ENCODE measurements around the gene BANF2. TPM values are rescaled to one million over a fixed set of nuclear protein-coding genes. Genes with fewer than 3 reads are reported as not detected.

Gene BANF2
- total RNA-seq, 2 experiments from 2014 or later = not detected

- DNase-seq = no peak
- peaks cover 6% of the 10 kb centered on the region for H3K27me3 Mint-ChIP-seq
- H3K9me3 Mint-ChIP-seq = no peaks in the 10 kb centered on the region
- ChIA-PET CTCF (no interaction called here), POLR2A (interaction anchor here (1.0 kb wide), 1 partner anchor 8 kb away, joined by 3 read pairs; no protein-coding TSS in a partner anchor)
- H3K27ac Mint-ChIP-seq = no peak overlapping the region
- H3K4me3 Mint-ChIP-seq = no peak overlapping the region
- H3K36me3 Mint-ChIP-seq (ENCODE audit: low read depth) = no peaks in the 10 kb centered on the region
- H3K4me1 Mint-ChIP-seq = no peaks in the 10 kb centered on the region
These were observed 9.9 kb downstream of the BANF2 start for GRCh38 chr20:17709361-17710293.

DNA sequence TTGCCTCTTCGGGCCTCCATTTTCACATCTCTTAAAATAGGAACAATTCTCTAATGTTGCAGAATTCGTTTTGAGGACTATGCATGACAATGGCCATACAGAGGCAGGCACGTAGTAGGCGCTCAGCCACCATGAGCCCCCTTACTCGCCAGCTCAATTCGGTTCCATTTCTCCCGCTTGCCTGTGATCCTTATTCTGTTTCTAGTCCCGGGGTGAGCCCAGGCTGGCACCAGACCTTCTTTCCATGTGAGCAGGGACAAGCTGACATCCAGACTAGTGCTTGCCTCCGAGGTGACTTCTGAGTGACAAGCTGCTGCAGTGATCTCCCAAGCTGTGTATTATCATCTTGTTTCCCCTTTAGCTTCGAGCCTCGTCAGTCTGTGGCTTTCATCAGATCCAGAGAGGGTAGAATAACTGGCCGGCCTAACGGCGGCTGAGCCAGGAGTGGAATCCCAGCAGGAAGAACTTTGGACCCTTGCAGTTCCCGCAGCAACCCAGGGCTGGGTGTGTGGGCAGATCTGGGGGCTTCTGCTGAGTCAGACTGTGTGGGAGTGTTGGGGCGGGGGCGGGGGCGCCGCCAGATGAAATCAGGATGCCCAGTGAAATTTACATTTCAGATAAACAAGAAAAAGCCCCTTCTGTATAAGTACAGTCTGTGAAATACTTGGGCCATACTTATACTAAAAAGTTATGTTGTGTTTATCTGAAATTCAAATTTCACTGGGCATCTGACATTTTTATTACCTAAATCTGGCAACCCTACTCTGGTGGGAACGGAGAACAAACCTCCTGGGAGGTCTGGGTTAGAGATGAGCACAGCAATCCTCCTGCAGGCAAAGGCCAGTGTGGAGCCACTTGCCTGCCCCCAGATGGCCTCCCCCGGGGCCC lies 10.9 kb downstream of the BANF2 start:
- H3K4me1 Mint-ChIP-seq = no peaks in the 10 kb centered on the region
- CTCF ChIA-PET = no interaction called here
- no peaks in the 10 kb centered on the region for H3K36me3 Mint-ChIP-seq (ENCODE audit: low read depth)
- no peaks in the 10 kb centered on the region for H3K9me3 Mint-ChIP-seq
- no peak overlapping the region for H3K4me3 Mint-ChIP-seq
- no peak overlapping the region for H3K27ac Mint-ChIP-seq
- peaks cover 6% of the 10 kb centered on the region for H3K27me3 Mint-ChIP-seq
- POLR2A ChIA-PET = interaction anchor here (1.0 kb wide), 1 partner anchor 9 kb away, joined by 3 read pairs; no protein-coding TSS in a partner anchor
- DNase-seq = no peak

GRCh38 chr20:17711267-17711627 lies 11.5 kb downstream of the BANF2 start:
- Mint-ChIP-seq H3K27me3 (peaks cover 4% of the 10 kb centered on the region), H3K27ac (no peak overlapping the region), H3K9me3 (no peaks in the 10 kb centered on the region), H3K36me3 (ENCODE audit: low read depth) (no peaks in the 10 kb centered on the region), H3K4me1 (no peaks in the 10 kb centered on the region), H3K4me3 (no peak overlapping the region)
- no peak for DNase-seq
- ChIA-PET POLR2A (no interaction called here), CTCF (no interaction called here)

GRCh38 chr20:17712201-17712600 lies 12.4 kb downstream of the BANF2 start:
- H3K27me3 Mint-ChIP-seq = peaks cover 4% of the 10 kb centered on the region
- no peaks in the 10 kb centered on the region for H3K36me3 Mint-ChIP-seq (ENCODE audit: low read depth)
- no peak overlapping the region for H3K4me3 Mint-ChIP-seq
- ChIA-PET CTCF (no interaction called here), POLR2A (no interaction called here)
- H3K27ac Mint-ChIP-seq = no peak overlapping the region
- no peaks in the 10 kb centered on the region for H3K9me3 Mint-ChIP-seq
- H3K4me1 Mint-ChIP-seq = no peaks in the 10 kb centered on the region
- DNase-seq = no peak

GRCh38 chr20:17712708-17713107 lies 12.9 kb downstream of the BANF2 start:
- Mint-ChIP-seq H3K27ac (no peak overlapping the region), H3K36me3 (ENCODE audit: low read depth) (no peaks in the 10 kb centered on the region), H3K4me3 (no peak overlapping the region), H3K9me3 (no peaks in the 10 kb centered on the region), H3K4me1 (no peaks in the 10 kb centered on the region), H3K27me3 (peaks cover 4% of the 10 kb centered on the region)
- DNase-seq = no peak
- CTCF ChIA-PET = no interaction called here
- POLR2A ChIA-PET = no interaction called here

DNA sequence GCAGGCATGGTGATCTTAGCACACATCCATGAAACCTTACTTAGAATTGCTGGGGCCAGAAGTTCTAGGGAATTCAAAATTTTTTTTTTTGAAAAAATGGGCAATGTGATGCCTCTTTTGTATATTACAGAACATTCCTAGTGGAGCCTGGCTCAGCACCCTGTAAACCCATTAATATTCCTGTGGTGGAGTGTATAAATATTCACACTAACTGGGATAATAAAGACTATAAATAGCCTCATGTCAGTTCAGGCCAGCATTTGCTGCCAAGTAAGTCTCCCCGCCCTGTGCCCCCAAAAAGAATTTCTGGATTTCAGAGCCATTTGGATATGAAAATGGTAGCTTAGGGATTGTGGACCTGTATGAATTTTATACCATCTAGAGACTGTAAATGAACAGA lies 14.8 kb downstream of the BANF2 start:
- no peak for DNase-seq
- Mint-ChIP-seq H3K4me1 (no peaks in the 10 kb centered on the region), H3K4me3 (no peak overlapping the region), H3K27me3 (peaks cover 9% of the 10 kb centered on the region), H3K27ac (no peak overlapping the region), H3K36me3 (ENCODE audit: low read depth) (no peaks in the 10 kb centered on the region), H3K9me3 (no peaks in the 10 kb centered on the region)
- POLR2A ChIA-PET = no interaction called here
- CTCF ChIA-PET = no interaction called here

DNA sequence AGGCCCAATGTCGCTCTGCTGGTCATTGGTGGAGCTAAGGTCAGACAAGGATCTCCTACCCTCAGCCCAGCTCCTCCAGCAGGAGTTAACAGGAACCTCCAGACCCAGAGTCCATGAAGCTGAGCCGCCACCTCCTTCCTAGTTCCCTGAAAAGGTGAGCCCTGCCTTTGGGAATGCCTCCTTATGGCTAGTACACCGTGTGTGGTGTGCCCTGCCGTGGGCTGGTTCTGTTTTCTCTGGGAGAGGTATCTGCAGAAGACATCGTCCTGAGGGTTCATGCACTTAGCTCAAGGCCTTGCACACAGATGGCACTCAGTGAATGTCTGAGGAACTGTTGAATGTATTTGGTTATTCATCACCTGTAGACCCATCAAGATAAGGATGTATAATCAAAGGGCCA lies 15.3 kb downstream of the BANF2 start:
- Mint-ChIP-seq H3K4me1 (no peaks in the 10 kb centered on the region), H3K4me3 (no peak overlapping the region), H3K27ac (no peak overlapping the region), H3K9me3 (no peaks in the 10 kb centered on the region), H3K36me3 (ENCODE audit: low read depth) (no peaks in the 10 kb centered on the region), H3K27me3 (peaks cover 9% of the 10 kb centered on the region)
- POLR2A ChIA-PET = no interaction called here
- CTCF ChIA-PET = no interaction called here
- DNase-seq = no peak

DNA sequence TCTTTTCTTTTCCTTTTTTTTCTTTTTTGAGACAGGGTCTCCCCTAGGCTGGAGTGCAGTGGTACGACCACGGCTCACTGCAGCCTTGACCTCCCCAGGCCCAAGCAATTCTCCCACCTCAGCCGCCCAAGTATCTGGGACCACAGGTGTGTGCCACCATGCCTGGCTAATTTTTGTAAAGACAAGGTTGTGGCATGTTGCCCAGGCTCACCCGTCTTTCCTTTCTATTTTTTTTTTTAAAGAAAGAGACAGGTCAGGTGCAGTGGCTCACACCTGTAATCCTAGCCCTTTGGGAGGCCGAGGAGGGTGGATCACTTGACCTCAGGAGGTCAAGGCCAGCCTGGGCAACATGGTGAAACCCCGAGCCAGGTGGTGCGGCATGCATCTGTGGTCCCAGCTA lies 16.6 kb downstream of the BANF2 start:
- CTCF ChIA-PET = no interaction called here
- H3K4me1 Mint-ChIP-seq = no peaks in the 10 kb centered on the region
- POLR2A ChIA-PET = no interaction called here
- no peak for DNase-seq
- H3K9me3 Mint-ChIP-seq = no peaks in the 10 kb centered on the region
- no peak overlapping the region for H3K27ac Mint-ChIP-seq
- H3K27me3 Mint-ChIP-seq = peaks cover 9% of the 10 kb centered on the region
- H3K4me3 Mint-ChIP-seq = no peak overlapping the region
- no peaks in the 10 kb centered on the region for H3K36me3 Mint-ChIP-seq (ENCODE audit: low read depth)

- H3K36me3 Mint-ChIP-seq (ENCODE audit: low read depth) = no peaks in the 10 kb centered on the region
- H3K4me3 Mint-ChIP-seq = no peak overlapping the region
- ChIA-PET POLR2A (no interaction called here), CTCF (no interaction called here)
- DNase-seq = no peak
- H3K9me3 Mint-ChIP-seq = no peaks in the 10 kb centered on the region
- H3K27ac Mint-ChIP-seq = no peak overlapping the region
- peaks cover 7% of the 10 kb centered on the region for H3K27me3 Mint-ChIP-seq
- no peaks in the 10 kb centered on the region for H3K4me1 Mint-ChIP-seq
These were observed 21.0 kb downstream of the BANF2 start for GRCh38 chr20:17720755-17721154.

DNA sequence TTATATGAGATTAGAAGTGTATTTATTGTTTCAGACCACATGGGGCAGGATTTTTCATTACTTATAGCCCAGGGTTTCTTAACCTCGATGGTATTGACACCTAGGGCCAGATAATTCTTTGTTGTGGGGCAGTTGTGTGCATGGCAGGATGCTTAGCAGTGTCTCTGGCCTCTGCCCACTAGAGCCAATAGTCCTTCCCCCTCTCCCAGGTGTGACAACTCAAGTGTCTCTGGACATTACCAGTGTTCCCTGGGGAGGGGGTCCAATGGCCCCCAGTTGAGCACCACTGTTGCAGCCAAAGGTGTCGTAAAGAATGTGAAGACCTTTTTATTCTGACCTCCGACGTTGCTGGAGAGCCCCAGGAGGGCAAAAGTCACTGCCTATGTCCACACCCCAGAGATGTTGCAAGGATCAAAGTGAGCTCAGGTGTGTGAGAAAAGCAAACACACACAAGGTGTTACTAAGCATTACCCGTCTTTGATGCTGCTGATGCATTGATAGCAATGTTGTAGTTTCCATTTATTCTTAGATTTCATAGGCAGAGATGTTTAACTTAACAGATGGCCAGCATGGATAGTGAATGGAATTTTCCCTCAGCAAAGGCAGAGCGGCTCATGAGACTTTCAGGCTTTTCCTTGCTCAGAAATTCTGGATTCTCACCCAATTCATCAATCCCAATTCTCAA lies 22.2 kb downstream of the BANF2 start:
- no peaks in the 10 kb centered on the region for H3K4me1 Mint-ChIP-seq
- H3K9me3 Mint-ChIP-seq = no peaks in the 10 kb centered on the region
- peaks cover 7% of the 10 kb centered on the region for H3K27me3 Mint-ChIP-seq
- ChIA-PET CTCF (no interaction called here), POLR2A (no interaction called here)
- H3K27ac Mint-ChIP-seq = no peak overlapping the region
- DNase-seq = no peak
- no peak overlapping the region for H3K4me3 Mint-ChIP-seq
- H3K36me3 Mint-ChIP-seq (ENCODE audit: low read depth) = no peaks in the 10 kb centered on the region

DNA sequence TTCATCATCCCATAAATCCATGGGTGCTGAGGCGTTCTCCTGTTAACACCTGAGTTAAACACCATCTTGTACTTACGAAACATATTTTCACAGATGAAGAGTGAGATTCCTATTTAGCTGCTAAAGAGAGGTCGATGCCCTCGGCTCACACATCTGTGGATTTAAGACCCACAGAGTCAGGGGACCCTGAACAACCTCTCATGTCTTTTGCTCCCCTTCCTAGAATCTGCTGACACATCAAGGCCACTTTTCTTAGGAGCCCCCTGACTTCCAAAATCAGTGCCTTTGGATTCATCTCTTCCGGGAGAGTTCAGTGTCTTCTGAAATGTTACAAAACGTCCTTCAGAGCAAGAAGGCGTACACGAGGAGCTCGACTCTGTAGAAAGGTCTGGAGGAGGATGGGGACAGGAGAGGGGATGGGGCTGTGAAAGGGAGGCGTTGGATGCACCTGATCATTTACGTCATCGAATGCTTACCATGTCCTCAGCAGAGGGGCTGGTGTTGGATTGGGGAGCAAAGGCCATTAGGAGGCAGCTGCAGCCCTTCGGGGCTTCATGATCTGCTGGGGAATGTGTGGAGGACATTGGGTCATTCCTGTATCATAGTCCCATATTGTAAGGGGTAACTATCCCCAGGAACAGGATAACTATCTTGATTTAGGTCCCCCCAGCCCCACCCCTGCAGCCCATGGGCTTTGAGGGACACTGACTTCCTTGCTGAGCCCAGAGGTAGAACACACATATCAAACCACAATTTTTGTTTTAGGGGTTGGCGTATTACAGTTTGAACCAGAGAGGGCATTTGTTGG lies 22.9 kb downstream of the BANF2 start:
- H3K9me3 Mint-ChIP-seq = no peaks in the 10 kb centered on the region
- no peak overlapping the region for H3K4me3 Mint-ChIP-seq
- ChIA-PET CTCF (interaction anchor here (1.4 kb wide), 1 partner anchor 175 kb away, joined by 3 read pairs; no protein-coding TSS in a partner anchor), POLR2A (no interaction called here)
- no peaks in the 10 kb centered on the region for H3K4me1 Mint-ChIP-seq
- no peak for DNase-seq
- no peak overlapping the region for H3K27ac Mint-ChIP-seq
- H3K27me3 Mint-ChIP-seq = peaks cover 7% of the 10 kb centered on the region
- H3K36me3 Mint-ChIP-seq (ENCODE audit: low read depth) = no peaks in the 10 kb centered on the region

- H3K27ac Mint-ChIP-seq = no peak overlapping the region
- POLR2A ChIA-PET = no interaction called here
- H3K4me1 Mint-ChIP-seq = no peaks in the 10 kb centered on the region
- no peak overlapping the region for H3K4me3 Mint-ChIP-seq
- H3K27me3 Mint-ChIP-seq = peaks cover 7% of the 10 kb centered on the region
- DNase-seq = no peak
- no peaks in the 10 kb centered on the region for H3K36me3 Mint-ChIP-seq (ENCODE audit: low read depth)
- no peaks in the 10 kb centered on the region for H3K9me3 Mint-ChIP-seq
- CTCF ChIA-PET = interaction anchor here (1.4 kb wide), 1 partner anchor 175 kb away, joined by 3 read pairs; no protein-coding TSS in a partner anchor
These were observed 23.5 kb downstream of the BANF2 start for GRCh38 chr20:17723301-17723691.
